Liver (tissue), 9 donors: ENCODE results near the gene MARK2. TPM values are rescaled to one million over a fixed set of nuclear protein-coding genes. Genes with fewer than 3 reads are reported as not detected.
A peak's percentile ranks its signal among the peaks of the same experiment; 100 is the strongest.

ENCODE experiments used
- DNase-seq: peaks from one replicate; pipeline ENCODE4 v3.0.0-alpha.2; 2017; ENCODE audit warnings: low spot score
- H3K27ac ChIP-seq, 2 donors: one replicate each; pipeline ENCODE4 v1.7.0; 2013; ENCODE audit warnings: inconsistent platforms in 2 of 2, low read length in 2 of 2, control low read depth in 1 of 2, low read depth in 1 of 2, mild to moderate bottlenecking in 1 of 2
- H3K27me3 ChIP-seq, 4 donors: one replicate each; pipeline versions ENCODE4 v1.6.1 to v1.7.0; 2013; ENCODE audit warnings: low read length in 3 of 4, inconsistent platforms in 1 of 4, mild to moderate bottlenecking in 1 of 4, moderate library complexity in 1 of 4; ENCODE audit not compliant: control insufficient read depth in 4 of 4, insufficient read depth in 4 of 4
- H3K36me3 ChIP-seq, 4 donors: one replicate each; pipeline versions ENCODE4 v1.6.1 to v1.7.0; 2013; ENCODE audit warnings: low read length in 3 of 4, mild to moderate bottlenecking in 3 of 4, low read depth in 1 of 4, moderate library complexity in 1 of 4; ENCODE audit not compliant: control insufficient read depth in 4 of 4, insufficient read depth in 3 of 4
- H3K4me1 ChIP-seq, 4 donors: one replicate each; pipeline versions ENCODE4 v1.6.1 to v1.7.0; 2013; ENCODE audit warnings: low read length in 3 of 4, mild to moderate bottlenecking in 3 of 4, moderate library complexity in 1 of 4; ENCODE audit not compliant: control insufficient read depth in 4 of 4, insufficient read depth in 4 of 4
- H3K4me3 ChIP-seq, 3 donors: one replicate each; pipeline versions ENCODE4 v1.6.1 to v1.7.0; 2013; ENCODE audit warnings: low read length in 3 of 3, control low read depth in 1 of 3, low read depth in 1 of 3, mild to moderate bottlenecking in 1 of 3
- H3K9ac ChIP-seq, 2 donors: one replicate each; pipeline ENCODE4 v1.7.0; 2013; ENCODE audit warnings: low read length in 2 of 2, mild to moderate bottlenecking in 2 of 2, moderate library complexity in 2 of 2, control low read depth in 1 of 2, low read depth in 1 of 2
- H3K9me3 ChIP-seq, 4 donors: one replicate each; pipeline versions ENCODE4 v1.6.1 to v1.7.0; 2013; ENCODE audit warnings: low read length in 3 of 4; ENCODE audit not compliant: control insufficient read depth in 4 of 4
- EGR1 ChIP-seq, 2 donors: IDR thresholded peaks; 2 replicates each; pipeline ENCODE4 v1.6.1; 2016 to 2018; ENCODE audit warnings: antibody characterized with exemption in 2 of 2, low read depth in 2 of 2
- FOXA1 ChIP-seq: IDR thresholded peaks from 2 replicates; pipeline ENCODE4 v1.6.1; 2016; ENCODE audit warnings: antibody characterized with exemption
- FOXA2 ChIP-seq: IDR thresholded peaks from 2 replicates; pipeline ENCODE4 v1.6.1; 2016; ENCODE audit warnings: antibody characterized with exemption
- GABPA ChIP-seq, 2 donors: IDR thresholded peaks in 1 of 2; conservative IDR thresholded peaks in 1 of 2; 2 replicates each; pipeline ENCODE4 v1.6.1; 2016; ENCODE audit warnings: antibody characterized with exemption in 2 of 2, mild to moderate bottlenecking in 1 of 2, moderate library complexity in 1 of 2
- HNF4A ChIP-seq, 2 donors: conservative IDR thresholded peaks; 2 replicates each; pipeline ENCODE4 v1.6.1; 2016; ENCODE audit warnings: antibody characterized with exemption in 2 of 2, mild to moderate bottlenecking in 2 of 2
- HNF4G ChIP-seq: IDR thresholded peaks from 2 replicates; pipeline ENCODE4 v1.6.1; 2016; ENCODE audit warnings: antibody characterized with exemption
- JUND ChIP-seq, 2 donors: IDR thresholded peaks; 2 replicates each; pipeline ENCODE4 v1.6.1; 2016; ENCODE audit warnings: antibody characterized with exemption in 2 of 2
- NR2F2 ChIP-seq: IDR thresholded peaks from 2 replicates; pipeline ENCODE4 v1.6.1; 2016; ENCODE audit warnings: antibody characterized with exemption
- RAD21 ChIP-seq, 2 donors: IDR thresholded peaks; 2 replicates each; pipeline ENCODE4 v1.6.1; 2016; ENCODE audit warnings: antibody characterized with exemption in 2 of 2, mild to moderate bottlenecking in 2 of 2
- SP1 ChIP-seq: IDR thresholded peaks from 2 replicates; pipeline ENCODE4 v1.6.1; 2018; ENCODE audit warnings: antibody characterized with exemption, mild to moderate bottlenecking
- TAF1 ChIP-seq: conservative IDR thresholded peaks from 2 replicates; pipeline ENCODE4 v1.6.1; 2016; ENCODE audit warnings: antibody characterized with exemption, mild to moderate bottlenecking
- YY1 ChIP-seq: IDR thresholded peaks from 2 replicates; pipeline ENCODE4 v1.6.1; 2016; ENCODE audit warnings: antibody characterized with exemption, mild to moderate bottlenecking
- WGBS: extraction: QIAGEN DNeasy Blood & Tissue Kit; methylation state at CpG from one replicate; pipeline ENCODE4 v1.1.7; 2013; 5-methylcytosine and 5-hydroxymethylcytosine counted together
- polyA plus RNA-seq, 2 donors: library from polyadenylated mRNA; stranded (reverse) in 1 of 2; unstranded in 1 of 2; fragments of 200-250 nt in 1 of 2; fragments of >200 nt in 1 of 2; fragmentation: Nextera tagmentation in 1 of 2; extraction: Ambion mirVana in 1 of 2; gene quantifications; one replicate each; pipeline versions ENCODE4 v1.2.1 to v1.2.3, GENCODE V29; 2013 to 2015
- total RNA-seq, 2 donors: library from RNA; depleted of rRNA; stranded (reverse); fragments of >200 nt; gene quantifications; one replicate each; pipeline ENCODE4 v1.2.3, GENCODE V29; 2014
- TF ChIP-seq, protein P1 (sequence below): fragments of 150-350 bp; IDR thresholded peaks from 2 replicates; pipeline ENCODE4 v1.5.1; 2017; ENCODE audit warnings: improper control_type of control experiment, low read depth, low read length; ENCODE audit not compliant: missing input control
- TF ChIP-seq, protein P2 (sequence below): IDR thresholded peaks from 2 replicates; pipeline ENCODE4 v1.6.1; 2016; ENCODE audit warnings: antibody characterized with exemption
- TF ChIP-seq, protein P3 (sequence below): IDR thresholded peaks from 2 replicates; pipeline ENCODE4 v1.6.1; 2016; ENCODE audit warnings: antibody characterized with exemption
- TF ChIP-seq, protein P4 (sequence below): IDR thresholded peaks from 2 replicates; pipeline ENCODE4 v1.6.1; 2016; ENCODE audit warnings: antibody characterized with exemption
- donor health status: healthy.
- donor health status: healthy.
- donor health status: healthy.
- donor health status: healthy.
- donor health status: healthy.

The MARK2 gene
- total and polyA plus RNA-seq, 4 donors, result 3.4 to 11.6 (median 8.0) TPM

DNA sequence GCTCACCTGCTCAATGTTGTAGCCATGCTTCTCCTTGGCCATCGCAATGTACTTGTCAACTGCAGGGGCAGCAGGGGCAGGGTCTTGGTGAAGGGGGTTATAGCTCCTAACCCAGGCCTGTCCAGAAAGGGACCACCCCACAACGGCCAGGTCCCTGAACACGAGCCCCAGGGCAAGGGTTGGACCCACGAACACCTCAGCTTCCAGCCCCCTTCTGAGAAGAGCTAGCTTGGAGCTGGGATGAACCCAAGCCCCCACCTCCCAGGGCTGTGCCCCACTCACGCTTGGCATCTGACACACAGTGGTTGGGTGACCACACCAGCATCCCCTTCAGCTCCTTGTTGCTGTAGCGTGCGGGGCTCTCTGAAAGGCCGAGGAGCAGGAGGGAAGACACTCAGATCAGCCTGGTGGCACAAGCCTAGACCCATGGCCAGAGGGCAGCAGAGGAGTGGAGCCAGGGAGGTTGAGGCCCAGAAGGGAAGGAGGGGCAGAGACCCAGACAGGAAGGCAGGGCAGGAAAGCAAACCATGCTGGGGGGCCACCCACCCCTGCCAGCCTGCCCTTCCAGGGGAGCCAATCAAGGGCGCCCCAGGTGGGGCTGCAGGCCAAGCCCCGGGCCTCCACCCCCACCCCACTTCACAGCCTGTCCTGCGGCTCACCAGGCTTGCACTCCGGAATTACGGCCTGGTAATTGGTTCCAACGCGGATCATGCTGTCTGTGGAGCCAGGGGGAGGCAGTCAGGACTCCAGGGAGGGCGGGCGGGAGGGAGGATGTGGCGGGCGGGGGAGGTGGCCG is 76.2 kb downstream of the MARK2 start:
- H3K9ac ChIP-seq, result no peak overlapping the region
- H3K4me1 ChIP-seq, result peaks cover 12 to 30% (median 22%) of the 10 kb centered on the region in 4 donors
- H3K27ac ChIP-seq, result no peak overlapping the region
- WGBS, result 72% methylated on average over 20 of the region's 20 CpGs
- peaks cover 0 to 1% (median 0%) of the 10 kb centered on the region in 4 donors for H3K36me3 ChIP-seq
- no peak overlapping the region for H3K4me3 ChIP-seq
- H3K27me3 ChIP-seq, result peaks cover 0 to 3% (median 0%) of the 10 kb centered on the region in 4 donors
- H3K9me3 ChIP-seq, result no peaks in the 10 kb centered on the region
- no peak for TF ChIP-seq GABPA (IDR thresholded peaks at IDR 0.05 in 1 of 2, conservative IDR thresholded peaks at IDR 0.05 in 1 of 2)
- no peak for TF ChIP-seq RAD21 (IDR thresholded peaks at IDR 0.05)
- TF ChIP-seq HNF4A (conservative IDR thresholded peaks at IDR 0.05), result no peak
- TF ChIP-seq YY1, result no peak
- TF ChIP-seq JUND (IDR thresholded peaks at IDR 0.05), result no peak
- TF ChIP-seq FOXA2, result no peak
- TF ChIP-seq SP1, result no peak
- TF ChIP-seq, protein P1, sequence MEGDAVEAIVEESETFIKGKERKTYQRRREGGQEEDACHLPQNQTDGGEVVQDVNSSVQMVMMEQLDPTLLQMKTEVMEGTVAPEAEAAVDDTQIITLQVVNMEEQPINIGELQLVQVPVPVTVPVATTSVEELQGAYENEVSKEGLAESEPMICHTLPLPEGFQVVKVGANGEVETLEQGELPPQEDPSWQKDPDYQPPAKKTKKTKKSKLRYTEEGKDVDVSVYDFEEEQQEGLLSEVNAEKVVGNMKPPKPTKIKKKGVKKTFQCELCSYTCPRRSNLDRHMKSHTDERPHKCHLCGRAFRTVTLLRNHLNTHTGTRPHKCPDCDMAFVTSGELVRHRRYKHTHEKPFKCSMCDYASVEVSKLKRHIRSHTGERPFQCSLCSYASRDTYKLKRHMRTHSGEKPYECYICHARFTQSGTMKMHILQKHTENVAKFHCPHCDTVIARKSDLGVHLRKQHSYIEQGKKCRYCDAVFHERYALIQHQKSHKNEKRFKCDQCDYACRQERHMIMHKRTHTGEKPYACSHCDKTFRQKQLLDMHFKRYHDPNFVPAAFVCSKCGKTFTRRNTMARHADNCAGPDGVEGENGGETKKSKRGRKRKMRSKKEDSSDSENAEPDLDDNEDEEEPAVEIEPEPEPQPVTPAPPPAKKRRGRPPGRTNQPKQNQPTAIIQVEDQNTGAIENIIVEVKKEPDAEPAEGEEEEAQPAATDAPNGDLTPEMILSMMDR, result no peak
- TF ChIP-seq, protein P2, sequence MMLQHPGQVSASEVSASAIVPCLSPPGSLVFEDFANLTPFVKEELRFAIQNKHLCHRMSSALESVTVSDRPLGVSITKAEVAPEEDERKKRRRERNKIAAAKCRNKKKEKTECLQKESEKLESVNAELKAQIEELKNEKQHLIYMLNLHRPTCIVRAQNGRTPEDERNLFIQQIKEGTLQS, result no peak
- TF ChIP-seq TAF1, result no peak
- TF ChIP-seq, protein P3, sequence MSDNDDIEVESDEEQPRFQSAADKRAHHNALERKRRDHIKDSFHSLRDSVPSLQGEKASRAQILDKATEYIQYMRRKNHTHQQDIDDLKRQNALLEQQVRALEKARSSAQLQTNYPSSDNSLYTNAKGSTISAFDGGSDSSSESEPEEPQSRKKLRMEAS, result no peak
- DNase-seq, result no peak

DNA sequence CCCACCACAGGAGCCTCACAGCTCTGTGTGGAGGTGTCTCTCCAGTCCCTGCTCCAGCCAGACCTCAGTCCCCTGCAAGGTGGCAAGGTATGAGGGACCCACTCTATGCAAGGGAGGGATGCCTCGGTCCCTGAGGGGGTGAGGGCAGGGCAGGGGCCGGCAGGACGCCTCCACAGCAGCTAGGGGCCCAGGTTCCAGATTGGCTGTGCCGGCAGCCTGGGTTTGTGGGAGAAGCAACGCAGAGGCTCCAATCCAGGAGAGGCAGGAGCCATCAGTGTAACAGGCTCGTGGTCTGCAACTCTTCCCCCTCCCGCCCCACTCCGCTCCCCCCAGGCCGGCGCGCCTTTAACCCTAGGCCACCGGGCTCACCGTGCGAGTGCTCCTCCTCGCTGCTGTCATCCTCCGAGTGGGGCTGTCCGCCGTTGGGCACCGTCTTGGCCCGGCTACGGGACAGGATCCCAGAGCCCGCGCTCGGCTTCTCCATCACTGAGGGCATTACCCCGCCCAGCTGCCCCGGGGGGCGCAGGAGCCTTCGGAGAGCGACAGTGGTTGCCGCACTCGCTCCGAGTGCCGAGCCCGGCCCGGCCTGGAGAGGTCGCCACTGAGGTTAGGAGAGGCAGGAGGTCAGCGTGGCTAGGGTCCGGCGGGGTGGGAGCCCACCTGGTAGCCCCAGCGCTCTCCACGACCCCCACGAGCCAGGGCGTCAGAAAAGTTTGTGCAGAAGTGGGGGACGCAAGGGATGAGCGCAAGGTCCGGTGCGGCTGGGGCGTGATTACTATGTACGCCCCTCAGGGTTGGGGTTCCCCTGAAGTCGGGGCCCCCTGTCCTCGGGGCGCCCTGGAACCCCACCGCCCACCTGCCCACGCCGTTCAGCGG is 77.3 kb downstream of the MARK2 start:
- H3K9me3 ChIP-seq, result no peaks in the 10 kb centered on the region
- WGBS, result 6% methylated on average over 56 of the region's 56 CpGs
- H3K9ac ChIP-seq, result no peak overlapping the region
- H3K27ac ChIP-seq, result no peak overlapping the region
- TF ChIP-seq, protein P3, result no peak
- TF ChIP-seq, protein P4, sequence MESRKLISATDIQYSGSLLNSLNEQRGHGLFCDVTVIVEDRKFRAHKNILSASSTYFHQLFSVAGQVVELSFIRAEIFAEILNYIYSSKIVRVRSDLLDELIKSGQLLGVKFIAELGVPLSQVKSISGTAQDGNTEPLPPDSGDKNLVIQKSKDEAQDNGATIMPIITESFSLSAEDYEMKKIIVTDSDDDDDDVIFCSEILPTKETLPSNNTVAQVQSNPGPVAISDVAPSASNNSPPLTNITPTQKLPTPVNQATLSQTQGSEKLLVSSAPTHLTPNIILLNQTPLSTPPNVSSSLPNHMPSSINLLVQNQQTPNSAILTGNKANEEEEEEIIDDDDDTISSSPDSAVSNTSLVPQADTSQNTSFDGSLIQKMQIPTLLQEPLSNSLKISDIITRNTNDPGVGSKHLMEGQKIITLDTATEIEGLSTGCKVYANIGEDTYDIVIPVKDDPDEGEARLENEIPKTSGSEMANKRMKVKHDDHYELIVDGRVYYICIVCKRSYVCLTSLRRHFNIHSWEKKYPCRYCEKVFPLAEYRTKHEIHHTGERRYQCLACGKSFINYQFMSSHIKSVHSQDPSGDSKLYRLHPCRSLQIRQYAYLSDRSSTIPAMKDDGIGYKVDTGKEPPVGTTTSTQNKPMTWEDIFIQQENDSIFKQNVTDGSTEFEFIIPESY, result no peak
- TF ChIP-seq FOXA2 (no peak), NR2F2 (no peak), TAF1 (no peak), EGR1 (IDR thresholded peaks at IDR 0.05; ENCODE audit: low read depth in 2 of 2) (no peak), HNF4G (no peak), FOXA1 (no peak), SP1 (no peak), YY1 (no peak), RAD21 (IDR thresholded peaks at IDR 0.05) (no peak), HNF4A (conservative IDR thresholded peaks at IDR 0.05) (no peak)
- TF ChIP-seq, protein P2, result no peak
- H3K27me3 ChIP-seq, result peaks cover 0 to 3% (median 0%) of the 10 kb centered on the region in 4 donors
- H3K36me3 ChIP-seq, result no peaks in the 10 kb centered on the region
- no peak for DNase-seq
- peaks cover 12 to 35% (median 24%) of the 10 kb centered on the region in 4 donors for H3K4me1 ChIP-seq
- peak overlapping the region in 1 of 3 donors; percentile 52 for H3K4me3 ChIP-seq
